Activated CD8-positive, alpha-beta memory T cell treated with anti-CD3 and anti-CD28 coated beads, Interleukin-2, amount 50 U/mL, for 24 hours (primary cell): Measurements from ENCODE around the gene EXOC3L4.
"Not testable (repeated sequence)": the region's sequence is repeated elsewhere in the genome, so short reads cannot be mapped to it uniquely, and the experiment has no call there.

Source experiments
- DNase-seq: peaks from one replicate; pipeline ENCODE4 v3.0.0-alpha.2; 2020; ENCODE audit errors: extremely low read depth

EXOC3L4 gene

GRCh38 chr14:103105580-103106150 is 11.1 kb downstream of the EXOC3L4 start:
- DNase-seq = no peak

- DNase-seq = no peak
These were observed 12.9 kb downstream of the EXOC3L4 start for GRCh38 chr14:103107455-103107854.

GRCh38 chr14:103107941-103108748 is 13.6 kb downstream of the EXOC3L4 start:
- no peak for DNase-seq

GRCh38 chr14:103108749-103109207 is 14.3 kb downstream of the EXOC3L4 start:
- DNase-seq = no peak

GRCh38 chr14:103109535-103110441 is 15.3 kb downstream of the EXOC3L4 start:
- DNase-seq = no peak

GRCh38 chr14:103110681-103111231 is 16.2 kb downstream of the EXOC3L4 start:
- no peak for DNase-seq

- no peak for DNase-seq
These were observed 16.8 kb downstream of the EXOC3L4 start for GRCh38 chr14:103111232-103111868.

- no peak for DNase-seq
These were observed 18.1 kb downstream of the EXOC3L4 start for GRCh38 chr14:103112400-103113243.

- no peak for DNase-seq
These were observed 18.8 kb downstream of the EXOC3L4 start for GRCh38 chr14:103113303-103113702.

GRCh38 chr14:103113774-103114173 is 19.2 kb downstream of the EXOC3L4 start:
- no peak for DNase-seq

GRCh38 chr14:103115086-103115679 is 20.7 kb downstream of the EXOC3L4 start:
- not testable (repeated sequence) for DNase-seq

- DNase-seq = no peak
These were observed 21.5 kb downstream of the EXOC3L4 start for GRCh38 chr14:103115845-103116572.

- DNase-seq = no peak
These were observed 22.1 kb downstream of the EXOC3L4 start for GRCh38 chr14:103116636-103117035.

- DNase-seq = not testable (repeated sequence)
These were observed 23.0 kb downstream of the EXOC3L4 start for GRCh38 chr14:103117499-103117898.

- no peak for DNase-seq
These were observed 23.6 kb downstream of the EXOC3L4 start for GRCh38 chr14:103118018-103118662.

GRCh38 chr14:103118663-103119404 is 24.3 kb downstream of the EXOC3L4 start:
- no peak for DNase-seq

- not testable (repeated sequence) for DNase-seq
These were observed 25.0 kb downstream of the EXOC3L4 start for GRCh38 chr14:103119527-103119926.
